HG03342 (cell line): ENCODE data around the gene BMP8B.
"Not testable (repeated sequence)": the region's sequence is repeated elsewhere in the genome, so short reads cannot be mapped to it uniquely, and the experiment has no call there.

Experiments used
- ATAC-seq: cut with Tn5 transposase; IDR thresholded peaks from one replicate; pipeline ENCODE4 v1.9.1; 2021; ENCODE audit warnings: mild to moderate bottlenecking, moderate library complexity; ENCODE audit not compliant: unreplicated experiment

The BMP8B gene, protein sequence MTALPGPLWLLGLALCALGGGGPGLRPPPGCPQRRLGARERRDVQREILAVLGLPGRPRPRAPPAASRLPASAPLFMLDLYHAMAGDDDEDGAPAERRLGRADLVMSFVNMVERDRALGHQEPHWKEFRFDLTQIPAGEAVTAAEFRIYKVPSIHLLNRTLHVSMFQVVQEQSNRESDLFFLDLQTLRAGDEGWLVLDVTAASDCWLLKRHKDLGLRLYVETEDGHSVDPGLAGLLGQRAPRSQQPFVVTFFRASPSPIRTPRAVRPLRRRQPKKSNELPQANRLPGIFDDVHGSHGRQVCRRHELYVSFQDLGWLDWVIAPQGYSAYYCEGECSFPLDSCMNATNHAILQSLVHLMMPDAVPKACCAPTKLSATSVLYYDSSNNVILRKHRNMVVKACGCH

DNA sequence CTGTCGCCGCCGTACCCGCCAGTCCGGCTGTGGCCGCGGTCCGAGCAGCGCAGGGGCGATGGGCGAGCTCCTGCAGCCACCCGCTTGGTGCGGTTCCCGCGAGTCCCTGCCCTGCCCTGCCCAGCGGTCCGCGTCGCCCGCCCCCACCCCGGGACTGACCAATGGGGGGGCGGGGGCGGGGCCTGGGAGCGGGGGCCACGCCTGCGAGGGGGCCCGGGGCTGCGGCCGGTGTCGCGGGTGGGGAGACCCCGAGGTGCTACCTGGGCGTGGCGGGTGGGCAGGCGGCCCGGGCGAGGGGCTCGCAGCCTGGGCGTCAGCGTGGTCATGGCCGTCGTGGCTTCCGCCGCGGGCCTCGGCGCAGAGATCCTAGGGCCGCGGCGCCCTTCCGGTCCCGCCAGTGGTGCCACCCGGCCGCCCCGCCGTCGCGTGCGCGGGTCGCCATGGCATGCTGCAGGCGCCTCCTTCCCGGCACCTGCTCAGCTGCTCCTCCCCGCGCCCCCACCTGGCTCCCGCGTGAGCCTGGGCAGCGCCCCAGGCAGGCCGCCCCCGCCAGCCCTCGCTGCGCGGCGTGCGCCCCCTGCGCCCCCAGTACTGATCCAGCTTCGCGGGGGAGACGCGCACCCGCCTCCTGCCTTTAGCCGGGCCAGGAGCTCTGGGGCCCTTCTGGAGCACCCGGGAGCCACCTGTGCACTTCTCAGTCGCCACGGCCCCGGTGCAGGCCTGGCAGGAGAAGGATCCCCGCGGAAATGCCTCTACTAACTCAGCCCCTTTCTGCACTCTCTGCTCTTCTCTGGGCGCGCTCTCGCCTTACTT lies at the start of gene BMP8B:
Gene BMP8B, minus strand, starts transcription at position 108 of the 813 bp plus-strand sequence. CDS start 380 bp downstream, outside the sequence.
- no peak for ATAC-seq

DNA sequence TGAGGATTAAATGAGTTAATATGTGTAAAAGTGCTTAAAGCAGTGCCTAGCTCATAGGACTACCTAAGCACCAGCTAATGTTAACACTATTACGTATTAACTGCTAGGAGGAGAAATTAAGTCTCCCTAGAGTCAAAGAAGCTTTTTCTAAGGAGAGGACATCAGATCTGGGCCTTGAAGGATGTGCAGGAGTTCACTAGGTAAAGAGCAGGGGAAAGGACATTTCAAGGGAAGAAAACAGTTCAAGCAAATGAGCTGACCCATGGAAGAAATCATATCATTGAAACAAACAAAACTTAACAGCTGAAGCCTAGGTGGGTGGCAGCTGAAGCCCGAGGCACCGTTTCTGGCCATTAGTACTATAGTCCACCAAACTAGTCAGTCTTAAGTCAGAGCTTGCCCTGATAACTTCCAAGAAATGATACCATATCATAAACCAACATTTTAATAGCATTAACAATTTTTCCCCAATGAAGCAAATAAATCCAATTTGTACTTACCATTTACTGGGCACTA lies 48.0 kb upstream of the BMP8B start:
- no peak for ATAC-seq

DNA sequence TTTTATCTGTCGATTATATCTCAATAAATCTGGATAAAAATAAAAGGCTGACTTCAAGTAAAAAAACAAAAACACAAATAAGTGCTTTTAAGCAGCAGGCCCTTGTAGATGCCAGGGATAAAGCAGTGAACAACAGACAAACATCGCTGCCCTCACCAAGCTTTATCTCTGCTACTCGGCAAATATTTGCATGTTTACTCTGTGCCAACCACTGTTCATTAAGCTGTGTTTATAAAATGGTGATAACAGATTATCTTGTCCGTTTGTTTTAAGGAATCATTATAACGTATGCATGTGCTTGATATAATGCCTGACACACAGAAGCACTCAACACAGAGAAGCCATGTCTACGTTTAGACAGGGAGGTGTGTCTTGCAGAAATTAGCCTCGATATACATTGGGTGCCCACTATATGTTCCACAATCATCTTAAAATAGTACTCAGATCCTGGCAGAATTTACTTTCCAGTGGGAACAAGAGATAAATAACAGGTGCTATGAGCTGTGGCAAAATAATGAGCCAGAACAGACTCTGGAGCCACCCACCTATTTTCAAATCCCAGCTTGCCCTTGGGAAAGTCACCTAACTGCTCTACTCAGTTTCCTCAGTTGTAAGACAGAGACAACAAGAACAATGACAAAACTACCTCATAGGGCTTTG lies 47.4 kb upstream of the BMP8B start:
- no peak for ATAC-seq

DNA sequence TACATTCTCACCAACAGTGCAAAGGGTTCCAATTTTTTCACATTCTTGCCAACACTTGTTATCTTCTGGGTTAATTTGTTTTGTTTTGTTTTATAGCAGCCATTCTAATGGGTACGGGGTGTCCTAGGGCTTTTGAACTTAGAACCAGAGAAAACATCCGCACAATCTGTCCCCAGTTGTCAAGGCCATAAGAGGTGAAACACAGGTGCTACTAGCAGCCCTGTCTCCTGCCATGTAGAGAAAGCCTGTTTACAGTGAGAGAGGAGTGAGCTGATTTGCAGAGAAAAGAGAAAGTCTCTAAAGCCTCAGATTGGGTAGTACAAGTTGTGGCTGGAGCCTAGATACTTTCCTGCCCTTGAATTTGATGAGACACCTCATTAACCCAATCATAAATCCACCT lies 46.4 kb upstream of the BMP8B start:
- ATAC-seq: no peak

DNA sequence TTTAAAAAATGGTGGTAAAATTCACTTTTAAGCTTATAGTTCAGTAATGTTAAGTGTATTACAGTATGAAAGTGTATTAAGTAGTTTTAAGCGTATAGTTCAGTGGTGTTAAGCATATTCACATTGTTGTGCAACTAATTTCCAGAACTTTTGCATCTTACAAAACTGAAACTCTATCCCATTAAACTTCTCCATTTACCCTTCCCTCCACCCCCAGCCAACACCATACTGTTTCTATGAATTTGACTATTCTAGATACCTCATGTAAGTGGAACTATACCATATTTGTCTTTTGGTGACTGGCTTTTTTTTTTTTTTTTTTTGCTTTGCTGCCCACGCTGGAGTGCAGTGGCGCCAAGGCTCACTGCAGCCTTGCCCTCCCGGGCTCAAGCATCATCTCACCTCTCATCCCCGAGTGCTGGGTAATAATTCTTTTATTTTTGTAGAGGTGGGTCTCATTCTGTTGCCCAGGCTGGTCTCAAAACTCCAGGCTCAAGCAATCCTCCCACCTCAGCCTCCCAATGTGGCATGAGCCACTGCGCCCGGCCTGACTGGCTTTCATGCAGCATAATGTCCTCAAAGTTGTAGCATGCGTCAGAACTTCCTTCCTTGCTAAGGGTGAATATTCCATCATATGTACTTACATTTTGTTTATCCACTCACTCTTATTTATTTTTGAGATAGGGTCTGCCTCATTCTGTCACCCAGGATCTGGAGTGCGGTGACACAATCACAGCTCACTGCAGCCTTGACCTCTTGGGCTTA lies 45.1 kb upstream of the BMP8B start:
- no peak for ATAC-seq

DNA sequence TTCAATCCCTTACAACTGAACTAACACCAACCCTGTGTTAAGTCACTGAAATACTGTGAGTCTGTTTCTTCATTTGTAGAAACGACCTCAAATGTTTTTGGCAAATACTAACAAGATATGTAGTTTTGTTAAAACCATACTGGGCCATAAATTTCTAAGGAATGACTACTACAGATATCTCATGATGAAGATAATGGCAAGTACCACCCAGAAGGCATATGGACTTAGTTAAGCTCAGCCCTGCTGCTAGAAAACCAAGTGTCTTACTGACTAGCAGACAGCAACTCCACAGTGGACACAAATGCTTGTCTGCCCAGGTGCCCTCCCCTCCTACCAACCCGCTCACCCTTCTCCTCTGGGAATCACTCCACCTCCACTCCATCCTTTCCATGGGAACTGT lies 44.5 kb upstream of the BMP8B start:
- ATAC-seq: no peak

DNA sequence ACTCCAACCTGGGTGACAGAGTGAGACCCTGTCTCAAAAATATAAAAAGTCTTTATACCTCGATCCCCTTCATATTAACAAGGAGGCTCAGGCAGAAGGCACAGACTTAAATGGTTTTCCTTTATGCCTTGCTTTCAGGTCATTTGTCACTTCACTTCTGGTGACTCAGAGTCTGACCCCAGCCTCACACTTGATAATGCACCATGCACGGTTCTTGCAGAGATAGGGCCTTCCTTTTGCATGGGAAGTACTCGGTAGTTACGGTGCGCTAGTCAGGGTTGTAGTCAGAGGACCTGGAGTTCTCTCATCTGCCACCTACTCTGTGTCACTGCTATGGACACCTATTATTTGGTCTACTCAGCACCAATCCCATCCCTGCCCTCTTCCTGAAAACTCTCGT lies 43.6 kb upstream of the BMP8B start:
- no peak for ATAC-seq

DNA sequence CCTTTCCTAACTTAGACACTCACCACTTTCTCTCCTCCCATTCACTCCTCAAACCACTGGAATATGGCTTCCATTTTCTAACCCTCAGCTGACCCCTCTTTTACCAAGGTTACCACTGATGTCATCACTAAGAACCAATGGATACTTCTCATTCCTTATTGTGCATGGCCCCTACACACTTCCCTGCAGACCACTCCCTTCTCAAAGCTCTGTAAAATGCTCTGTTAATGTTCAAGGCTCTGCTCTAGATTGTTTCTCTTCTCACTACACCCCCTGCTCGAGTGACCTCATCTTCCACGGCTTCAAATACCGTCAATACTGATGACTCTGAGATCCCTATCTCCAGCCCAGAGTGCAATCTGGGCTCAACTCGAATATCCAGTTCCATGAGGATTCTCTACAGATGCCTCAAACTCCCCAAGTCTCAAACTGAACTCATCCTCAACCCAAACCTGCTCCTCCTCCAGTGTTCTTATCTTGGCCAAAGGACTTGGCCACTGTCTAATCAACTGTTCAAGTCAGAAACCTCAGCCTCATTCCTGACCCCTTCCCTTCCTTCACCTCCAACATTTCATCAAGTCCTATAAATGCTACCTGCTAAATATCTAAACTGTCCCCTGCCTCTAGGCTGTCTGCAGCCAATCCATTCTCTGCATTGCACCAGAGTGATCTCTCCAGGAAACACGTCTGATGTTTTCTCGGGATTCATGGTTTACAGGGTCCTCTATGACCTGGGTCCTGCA lies 41.3 kb upstream of the BMP8B start:
- ATAC-seq: no peak

DNA sequence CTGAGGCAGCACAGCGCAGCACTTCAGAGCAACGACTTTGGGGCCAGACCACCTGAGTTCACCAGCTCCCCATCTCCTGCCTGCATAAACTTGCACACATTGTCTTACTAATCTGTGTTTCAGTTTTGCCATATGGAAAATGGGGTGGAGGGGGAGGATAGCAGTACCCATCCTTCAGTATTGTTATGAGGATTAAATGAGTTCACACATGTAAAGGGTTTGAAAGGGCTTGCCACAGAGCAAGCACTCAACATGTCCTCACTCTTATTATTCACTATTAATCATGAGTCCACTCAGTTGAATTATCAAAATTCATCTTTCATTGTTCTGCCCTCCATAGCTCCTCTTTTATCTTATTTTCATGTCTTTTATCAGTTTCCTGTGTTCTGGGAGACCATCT lies 40.1 kb upstream of the BMP8B start:
- no peak for ATAC-seq

DNA sequence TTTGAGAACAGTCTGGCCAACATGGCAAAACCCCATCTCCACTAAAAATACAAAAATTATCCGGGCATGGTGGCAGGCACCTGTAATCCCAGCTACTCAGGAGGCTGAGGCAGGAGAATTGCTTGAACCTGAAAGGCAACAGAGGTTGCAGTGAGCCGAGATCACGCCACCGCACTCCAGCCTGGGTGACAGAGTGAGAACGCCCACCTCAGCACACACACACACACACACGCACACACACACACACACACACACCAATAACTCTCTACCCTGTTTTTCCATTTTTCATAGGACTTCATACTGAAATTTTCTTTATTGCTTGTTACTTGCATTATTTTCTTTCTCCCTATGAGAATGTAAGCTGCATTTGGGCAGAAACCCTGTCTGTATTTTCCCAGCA lies 39.6 kb upstream of the BMP8B start:
- not testable (repeated sequence) for ATAC-seq

DNA sequence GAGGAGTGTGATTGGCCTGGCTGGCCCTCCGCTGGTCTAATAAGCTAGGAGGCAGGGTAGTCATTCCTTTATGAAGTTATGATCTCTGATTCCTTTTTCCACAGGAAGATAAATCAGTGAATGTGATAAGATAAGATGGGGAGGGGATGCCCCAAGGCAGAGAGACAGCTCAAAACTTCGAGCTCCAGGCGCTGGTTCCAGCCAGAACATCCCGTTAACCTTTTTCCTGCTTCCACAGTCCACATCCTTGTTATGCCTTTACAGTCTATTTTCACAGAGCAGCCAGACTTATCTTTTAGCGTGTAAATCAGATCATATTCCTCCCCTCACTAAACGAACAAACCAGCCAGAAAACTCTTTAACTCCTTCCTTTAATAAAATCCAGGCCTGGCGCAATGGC lies 38.5 kb upstream of the BMP8B start:
- ATAC-seq: no peak

DNA sequence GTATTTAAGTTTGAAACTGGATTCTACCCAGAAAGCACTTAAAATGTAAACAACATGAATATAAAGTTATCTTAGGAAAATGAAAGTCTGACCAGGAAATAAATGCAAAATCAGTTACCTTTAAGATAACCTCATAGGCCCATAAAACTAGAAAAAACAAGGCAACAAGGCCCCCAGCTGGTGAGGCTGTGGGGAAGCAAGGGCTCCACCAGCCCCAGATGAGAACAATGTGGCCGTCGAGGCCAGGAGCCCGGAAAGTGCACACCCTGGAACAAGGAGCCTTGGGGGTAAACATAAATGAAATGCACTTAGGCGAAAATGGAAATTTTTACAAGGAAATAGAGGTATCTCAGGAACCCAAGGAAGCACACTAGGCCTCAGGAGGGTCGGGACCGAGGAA lies 37.9 kb upstream of the BMP8B start:
- ATAC-seq: no peak

DNA sequence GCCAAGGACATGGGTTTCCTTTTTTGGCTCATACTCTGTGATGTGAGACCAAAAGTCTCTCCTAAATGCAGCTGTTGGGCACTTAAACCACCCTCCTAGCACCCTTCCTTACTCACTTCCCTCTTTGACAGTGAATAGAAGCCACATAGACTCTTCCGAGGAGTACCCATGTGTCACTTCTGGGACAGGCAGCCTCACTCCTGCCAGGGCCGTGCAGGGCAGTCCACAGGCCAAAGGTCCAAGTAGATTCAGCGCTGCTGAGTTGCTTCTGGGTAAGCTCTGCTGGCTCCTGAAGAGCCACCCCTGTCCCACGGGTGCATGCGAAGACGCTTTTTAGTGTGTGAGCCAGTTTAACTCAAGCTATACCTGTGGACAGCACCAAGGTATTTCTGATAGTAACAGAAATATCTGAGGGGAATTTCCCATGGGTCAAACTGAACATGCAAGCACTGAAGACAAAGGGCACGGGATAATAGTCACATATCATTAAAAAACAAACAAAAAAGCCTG lies 36.8 kb upstream of the BMP8B start:
- ATAC-seq: no peak

DNA sequence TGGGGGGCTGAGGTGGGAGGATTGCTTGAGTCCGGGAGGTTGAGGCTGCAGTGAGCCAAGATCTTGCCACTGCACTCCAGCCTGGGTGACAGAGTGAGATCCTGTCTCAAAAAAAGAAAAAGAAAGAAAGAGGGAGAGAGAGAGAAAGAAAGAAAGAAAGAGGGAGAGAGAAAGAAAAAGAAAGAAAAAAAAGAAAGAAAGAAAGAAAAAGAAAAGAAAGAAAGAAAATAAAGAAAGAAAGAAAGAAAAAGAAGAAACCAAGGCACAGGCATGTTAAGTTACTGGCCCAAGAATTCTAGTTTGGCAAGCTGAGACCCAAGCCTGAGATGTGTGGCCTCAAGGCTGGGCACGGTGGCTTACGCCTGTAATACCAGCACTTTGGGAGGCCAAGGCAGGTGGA lies 34.8 kb upstream of the BMP8B start:
- ATAC-seq: not testable (repeated sequence)

DNA sequence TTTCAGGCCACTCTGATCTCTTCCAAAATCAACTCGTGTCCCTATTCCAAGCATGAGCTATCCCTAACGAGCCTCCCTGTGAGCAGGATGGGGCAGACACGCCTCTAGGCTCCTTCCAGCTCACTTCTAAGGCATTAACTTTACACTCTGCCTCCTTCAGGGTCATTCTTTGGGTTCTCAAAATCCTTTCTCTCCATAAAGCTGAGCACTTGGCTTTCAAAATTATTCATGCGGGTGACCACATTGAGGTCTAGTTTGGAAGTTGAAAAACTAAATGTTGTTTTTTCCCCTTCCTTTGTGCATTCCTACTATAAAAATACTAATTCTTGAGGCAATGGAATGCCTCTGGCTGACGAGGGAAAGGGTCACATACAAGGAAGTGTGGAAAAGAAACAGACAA lies 33.5 kb upstream of the BMP8B start:
- no peak for ATAC-seq

DNA sequence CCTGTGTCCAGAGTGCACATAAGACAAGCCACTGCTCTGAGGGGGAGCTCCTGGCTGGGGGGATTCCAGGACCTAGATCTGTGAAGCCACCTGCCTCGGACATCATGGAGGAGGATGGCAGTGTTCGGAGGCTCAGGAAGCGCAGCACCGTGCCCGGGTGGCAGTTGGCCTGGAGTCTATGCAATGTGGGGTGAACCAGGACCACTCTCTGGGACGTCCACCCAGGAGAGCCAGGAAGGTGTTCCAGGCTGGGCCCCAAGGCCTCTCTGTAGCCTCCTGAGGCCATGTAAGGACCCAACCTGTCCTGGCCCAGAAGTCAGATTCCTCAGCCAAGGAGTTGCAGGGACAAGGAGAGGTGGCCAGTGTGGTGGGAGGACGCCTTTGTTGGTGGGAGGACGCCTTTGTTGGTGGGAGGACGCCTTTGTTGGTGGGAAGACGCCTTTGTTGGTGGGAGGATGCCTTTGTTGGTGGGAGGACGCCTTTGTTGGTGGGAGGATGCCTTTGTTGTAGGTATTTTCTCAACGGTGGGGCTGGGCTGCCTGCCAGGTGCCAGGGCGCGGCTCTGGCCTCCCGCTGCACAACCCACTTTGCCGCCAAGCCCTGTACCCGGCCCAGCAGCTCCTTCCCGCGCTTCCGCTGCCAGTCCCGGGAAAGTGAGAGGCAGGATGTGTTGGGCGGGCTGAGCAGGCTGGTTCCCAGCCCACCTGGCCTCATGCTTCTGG lies 30.6 kb upstream of the BMP8B start:
- no peak for ATAC-seq

DNA sequence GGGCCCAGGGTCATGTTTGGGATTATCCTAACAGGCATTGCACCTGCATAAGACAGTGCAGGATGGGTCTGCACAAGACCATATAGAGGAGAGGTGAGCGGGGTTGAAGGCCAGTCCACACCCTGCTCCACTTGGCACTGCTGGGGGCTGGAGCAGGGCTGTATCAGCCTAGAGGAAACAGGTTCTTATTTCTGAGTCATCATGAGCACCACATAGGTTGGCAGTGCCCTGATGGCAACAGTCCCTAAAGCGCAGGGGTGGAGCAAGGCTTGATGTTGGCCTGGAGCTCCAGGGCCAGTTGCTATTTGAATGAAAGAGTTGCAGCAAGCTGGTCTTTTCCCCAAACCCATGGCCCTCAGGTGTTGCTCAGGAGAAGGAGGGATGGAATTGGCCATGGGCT lies 29.8 kb upstream of the BMP8B start:
- ATAC-seq: no peak

DNA sequence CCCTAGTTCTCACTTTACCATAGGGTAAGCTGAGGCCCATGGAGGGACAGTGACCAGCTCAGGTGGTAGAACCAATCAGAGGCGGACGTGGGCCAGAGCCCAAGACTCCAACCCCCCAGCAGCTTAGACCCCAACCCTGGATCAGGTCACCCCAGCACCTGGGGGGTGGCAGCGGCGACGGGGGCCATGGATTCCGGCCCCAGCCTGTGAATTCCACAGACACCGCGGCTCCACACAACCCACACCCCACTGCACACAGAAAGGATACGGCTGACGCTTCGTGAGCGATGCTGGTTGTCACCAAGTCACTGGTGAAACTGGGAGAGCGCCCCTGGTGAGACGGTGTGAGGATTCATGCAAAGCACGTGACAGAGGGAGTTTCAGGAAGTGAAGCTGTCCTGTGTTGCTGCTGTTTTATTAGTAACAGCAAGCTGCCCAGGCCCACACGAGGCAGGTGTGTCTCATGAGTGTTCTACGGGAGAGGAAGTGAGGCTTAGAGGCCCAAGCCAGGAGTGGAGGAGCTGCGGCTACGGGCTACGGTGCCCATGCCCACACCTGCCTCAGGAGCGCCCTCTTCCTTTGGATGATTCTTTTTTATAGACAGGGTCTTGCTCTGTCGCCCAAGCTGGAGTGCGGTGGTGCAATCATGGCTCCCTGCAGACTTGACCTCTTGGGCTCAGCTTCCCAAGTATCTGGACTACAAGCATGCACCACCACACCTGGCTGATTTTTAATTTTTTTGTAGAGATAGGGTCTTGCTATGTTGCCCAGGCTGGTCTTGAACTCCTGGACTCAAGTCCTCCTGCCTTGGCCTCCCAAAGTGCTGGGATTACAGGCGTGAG lies 28.6 kb upstream of the BMP8B start:
- peak; percentile 87 for ATAC-seq
